ENCODE results near the gene SCYGR4.
"Not testable (repeated sequence)": the region's sequence is repeated elsewhere in the genome, so short reads cannot be mapped to it uniquely, and the experiment has no call there.

The SCYGR4 gene

GRCh38 chr2:227630322-227630721, 13.0 kb downstream of the SCYGR4 start:
- Mint-ChIP-seq H3K9me3 (no peaks in the 10 kb centered on the region), H3K36me3 (no peaks in the 10 kb centered on the region), H3K4me3 (no peak overlapping the region), H3K27ac (no peak overlapping the region), H3K4me1 (no peaks in the 10 kb centered on the region)
- DNase-seq (ENCODE audit: low spot score in 2 of 2), result no peak
- no peak for ATAC-seq

DNA sequence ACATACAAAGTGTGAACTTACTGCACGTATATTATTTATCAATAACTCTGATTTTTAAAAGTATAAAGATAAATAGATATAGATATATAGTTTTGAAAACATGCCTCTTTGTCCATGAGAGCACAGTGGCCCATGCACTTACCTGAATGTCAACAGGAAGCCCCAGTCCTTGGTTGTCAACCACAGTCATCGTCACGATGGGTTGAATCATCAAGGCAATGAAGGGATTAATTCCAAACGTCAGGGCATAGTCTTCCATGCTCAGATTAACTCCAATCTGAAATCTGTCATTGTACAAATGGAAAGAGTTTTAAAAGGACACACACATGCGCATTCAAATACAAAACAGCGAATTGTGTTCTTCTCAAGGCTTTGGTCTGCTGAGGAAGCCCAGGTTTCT, 15.5 kb downstream of the SCYGR4 start:
- no peak overlapping the region for H3K4me3 Mint-ChIP-seq
- no peaks in the 10 kb centered on the region for H3K36me3 Mint-ChIP-seq
- no peak overlapping the region for H3K27ac Mint-ChIP-seq
- ATAC-seq (no peak), DNase-seq (ENCODE audit: low spot score in 2 of 2) (no peak)
- no peaks in the 10 kb centered on the region for H3K9me3 Mint-ChIP-seq
- H3K4me1 Mint-ChIP-seq, result no peaks in the 10 kb centered on the region

DNA sequence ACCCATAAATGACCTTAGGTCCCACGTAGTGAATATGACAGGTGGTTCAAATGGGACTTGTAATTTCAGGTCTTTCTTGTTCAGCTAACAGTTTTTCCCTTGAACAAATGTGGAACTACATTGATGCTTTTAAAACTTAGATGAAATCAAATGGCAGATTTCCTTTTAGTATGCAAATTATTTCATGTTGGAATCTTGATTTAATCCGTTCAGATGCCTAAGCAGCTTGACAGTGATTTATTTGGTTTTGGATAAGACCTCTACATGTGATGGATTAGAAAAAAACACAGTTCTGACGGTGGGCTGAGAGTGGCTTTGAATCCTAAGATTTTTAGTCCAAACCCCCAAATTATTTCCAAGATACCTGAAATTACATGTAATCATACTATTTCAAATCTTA, 16.9 kb downstream of the SCYGR4 start:
- Mint-ChIP-seq H3K4me3 (no peak overlapping the region), H3K36me3 (no peaks in the 10 kb centered on the region), H3K9me3 (no peaks in the 10 kb centered on the region), H3K27ac (no peak overlapping the region), H3K4me1 (no peaks in the 10 kb centered on the region)
- DNase-seq (ENCODE audit: low spot score in 2 of 2), result no peak
- no peak for ATAC-seq

GRCh38 chr2:227642656-227643055, 25.4 kb downstream of the SCYGR4 start:
- H3K9me3 Mint-ChIP-seq, result no peaks in the 10 kb centered on the region
- H3K36me3 Mint-ChIP-seq, result no peaks in the 10 kb centered on the region
- H3K27ac Mint-ChIP-seq, result no peak overlapping the region
- ATAC-seq, result no peak
- H3K4me1 Mint-ChIP-seq, result no peaks in the 10 kb centered on the region
- no peak overlapping the region for H3K4me3 Mint-ChIP-seq
- no peak for DNase-seq (ENCODE audit: low spot score in 2 of 2)

DNA sequence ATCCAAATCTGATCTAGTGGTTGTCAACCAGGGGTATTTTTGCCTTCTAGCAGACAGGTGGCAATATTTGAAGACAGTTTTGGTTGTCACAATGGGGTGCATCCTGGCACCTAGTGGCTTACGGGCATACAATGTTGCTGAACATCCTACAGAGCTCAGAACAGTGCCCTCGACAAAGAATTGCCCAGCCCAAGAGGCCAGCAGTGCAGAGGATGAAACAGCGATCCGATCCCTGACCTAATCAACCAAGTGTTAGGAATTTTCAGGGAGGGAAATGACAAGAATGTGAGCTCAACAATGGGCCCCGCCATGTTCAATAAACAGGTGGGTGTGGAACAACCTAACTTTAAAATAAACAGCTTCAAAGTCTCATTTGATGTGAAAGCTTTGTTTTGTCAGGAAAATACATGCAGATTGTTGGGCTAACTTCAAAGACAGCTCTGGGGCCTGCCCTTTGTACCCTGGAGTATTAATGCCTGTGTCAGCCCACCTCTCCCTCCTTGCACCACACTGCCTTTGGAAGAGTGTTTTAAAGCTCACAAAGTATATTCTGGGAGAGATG, 26.8 kb downstream of the SCYGR4 start:
- no peaks in the 10 kb centered on the region for H3K4me1 Mint-ChIP-seq
- no peaks in the 10 kb centered on the region for H3K9me3 Mint-ChIP-seq
- H3K4me3 Mint-ChIP-seq, result no peak overlapping the region
- no peak overlapping the region for H3K27ac Mint-ChIP-seq
- ATAC-seq, result no peak
- DNase-seq (ENCODE audit: low spot score in 2 of 2), result no peak
- no peaks in the 10 kb centered on the region for H3K36me3 Mint-ChIP-seq

- Mint-ChIP-seq H3K4me1 (peaks cover 6% of the 10 kb centered on the region), H3K27ac (no peak overlapping the region), H3K9me3 (no peaks in the 10 kb centered on the region), H3K4me3 (no peak overlapping the region), H3K36me3 (no peaks in the 10 kb centered on the region)
- ATAC-seq (no peak), DNase-seq (ENCODE audit: low spot score in 2 of 2) (no peak)
Measured at GRCh38 chr2:227653419-227653818, 36.1 kb downstream of the SCYGR4 start.

DNA sequence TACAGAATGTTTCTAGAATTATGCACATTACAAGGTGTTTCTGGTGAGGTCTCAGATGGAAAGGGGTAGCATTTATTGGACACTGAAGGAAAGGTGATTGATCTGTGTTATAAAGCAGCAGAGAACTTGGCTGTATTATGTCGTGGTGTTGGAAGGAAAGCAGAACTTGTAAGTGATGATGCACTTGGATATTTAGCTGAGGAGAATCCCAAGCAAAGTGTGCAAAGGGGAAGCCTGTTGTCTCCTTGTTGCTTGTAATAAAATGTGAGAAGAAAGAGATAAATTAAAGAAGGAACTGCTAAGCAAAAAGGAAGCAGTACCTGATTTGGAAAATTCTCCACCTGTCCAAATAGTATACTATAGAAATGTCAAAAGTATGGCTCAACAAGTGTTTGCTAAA, 37.1 kb downstream of the SCYGR4 start:
- peaks cover 6% of the 10 kb centered on the region for H3K4me1 Mint-ChIP-seq
- ATAC-seq (no peak), DNase-seq (ENCODE audit: low spot score in 2 of 2) (no peak)
- H3K27ac Mint-ChIP-seq, result no peak overlapping the region
- H3K36me3 Mint-ChIP-seq, result no peaks in the 10 kb centered on the region
- H3K4me3 Mint-ChIP-seq, result no peak overlapping the region
- H3K9me3 Mint-ChIP-seq, result no peaks in the 10 kb centered on the region

GRCh38 chr2:227655454-227655853, 38.2 kb downstream of the SCYGR4 start:
- Mint-ChIP-seq H3K27ac (no peak overlapping the region), H3K9me3 (no peaks in the 10 kb centered on the region), H3K4me3 (no peak overlapping the region), H3K4me1 (peaks cover 6% of the 10 kb centered on the region), H3K36me3 (no peaks in the 10 kb centered on the region)
- ATAC-seq, result peak; percentile 88
- no peak for DNase-seq (ENCODE audit: low spot score in 2 of 2)

DNA sequence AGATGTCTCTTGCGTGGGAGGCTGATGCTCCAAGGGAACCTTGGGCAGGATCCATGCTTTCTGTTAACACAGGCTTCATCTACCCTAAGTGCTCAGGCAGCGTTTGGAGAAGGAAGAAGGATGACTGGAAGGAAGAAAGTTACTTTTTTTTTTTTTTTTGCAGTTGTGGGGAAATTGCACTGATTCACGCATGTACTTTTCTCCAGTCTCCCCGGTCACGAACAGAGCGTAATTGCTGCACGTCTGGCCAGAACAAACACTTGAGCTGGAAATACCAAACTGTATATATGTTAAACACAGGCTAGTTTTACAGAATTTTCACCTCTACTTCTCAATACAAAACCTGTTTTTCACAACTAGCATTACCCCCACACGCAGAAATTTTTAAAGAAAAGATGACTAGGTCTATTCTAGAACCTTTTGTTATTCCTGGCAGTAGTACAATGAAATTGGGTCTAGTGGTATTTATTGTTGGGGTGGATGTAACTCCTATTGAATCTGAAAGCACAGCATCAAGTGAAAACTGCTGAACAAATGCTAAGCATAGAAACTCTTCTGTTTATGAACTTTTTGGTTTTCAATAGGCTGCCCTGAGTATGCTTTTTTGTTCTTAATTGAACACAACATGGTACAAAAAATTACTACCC, 40.0 kb downstream of the SCYGR4 start:
- Mint-ChIP-seq H3K27ac (no peak overlapping the region), H3K4me3 (no peak overlapping the region), H3K4me1 (peaks cover 6% of the 10 kb centered on the region), H3K36me3 (no peaks in the 10 kb centered on the region), H3K9me3 (no peaks in the 10 kb centered on the region)
- DNase-seq (ENCODE audit: low spot score in 2 of 2) (no peak), ATAC-seq (no peak)

GRCh38 chr2:227661025-227661649, 43.8 kb downstream of the SCYGR4 start:
- H3K36me3 Mint-ChIP-seq, result no peaks in the 10 kb centered on the region
- no peak overlapping the region for H3K4me3 Mint-ChIP-seq
- H3K27ac Mint-ChIP-seq, result no peak overlapping the region
- no peaks in the 10 kb centered on the region for H3K4me1 Mint-ChIP-seq
- H3K9me3 Mint-ChIP-seq, result no peaks in the 10 kb centered on the region
- ATAC-seq, result no peak
- DNase-seq (ENCODE audit: low spot score in 2 of 2), result no peak

GRCh38 chr2:227661827-227662226, 44.5 kb downstream of the SCYGR4 start:
- ATAC-seq (no peak), DNase-seq (ENCODE audit: low spot score in 2 of 2) (no peak)
- Mint-ChIP-seq H3K9me3 (no peaks in the 10 kb centered on the region), H3K4me1 (no peaks in the 10 kb centered on the region), H3K4me3 (no peak overlapping the region), H3K36me3 (no peaks in the 10 kb centered on the region), H3K27ac (no peak overlapping the region)

DNA sequence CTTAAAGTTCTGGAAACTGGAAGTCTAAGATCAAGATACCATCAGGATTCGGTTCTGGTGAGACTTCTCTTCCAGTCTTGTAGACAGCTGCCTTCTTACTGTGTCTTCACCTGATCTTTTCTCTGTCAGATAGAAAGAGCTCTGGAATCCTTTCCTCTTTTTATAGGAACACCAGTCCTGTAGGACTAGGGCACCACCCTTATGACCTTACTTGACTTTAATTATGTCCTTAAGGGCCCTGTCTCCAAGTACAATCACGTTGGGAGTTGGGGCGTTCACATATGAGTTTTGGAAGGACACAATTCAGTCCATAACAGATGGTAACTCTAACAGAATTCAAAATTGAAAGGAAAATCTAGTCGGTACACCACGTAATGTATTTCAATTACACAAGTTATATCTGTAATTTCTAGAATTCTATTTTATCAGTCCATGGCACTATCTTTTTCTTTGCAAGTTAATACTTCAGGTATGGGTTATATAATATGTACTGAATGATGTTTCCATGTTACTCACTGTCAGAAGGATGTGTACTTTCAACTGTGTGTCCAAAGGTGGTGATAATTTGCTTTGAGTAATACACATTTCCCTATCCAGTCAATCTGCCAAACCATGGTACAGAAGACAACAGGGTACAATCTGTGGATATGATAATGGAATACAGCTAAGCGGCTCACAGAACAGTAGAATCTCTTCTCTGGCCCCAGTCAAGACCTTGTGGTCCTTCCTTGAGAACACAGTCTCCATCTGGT, 48.1 kb downstream of the SCYGR4 start:
- Mint-ChIP-seq H3K36me3 (no peaks in the 10 kb centered on the region), H3K9me3 (no peaks in the 10 kb centered on the region), H3K27ac (no peak overlapping the region)

DNA sequence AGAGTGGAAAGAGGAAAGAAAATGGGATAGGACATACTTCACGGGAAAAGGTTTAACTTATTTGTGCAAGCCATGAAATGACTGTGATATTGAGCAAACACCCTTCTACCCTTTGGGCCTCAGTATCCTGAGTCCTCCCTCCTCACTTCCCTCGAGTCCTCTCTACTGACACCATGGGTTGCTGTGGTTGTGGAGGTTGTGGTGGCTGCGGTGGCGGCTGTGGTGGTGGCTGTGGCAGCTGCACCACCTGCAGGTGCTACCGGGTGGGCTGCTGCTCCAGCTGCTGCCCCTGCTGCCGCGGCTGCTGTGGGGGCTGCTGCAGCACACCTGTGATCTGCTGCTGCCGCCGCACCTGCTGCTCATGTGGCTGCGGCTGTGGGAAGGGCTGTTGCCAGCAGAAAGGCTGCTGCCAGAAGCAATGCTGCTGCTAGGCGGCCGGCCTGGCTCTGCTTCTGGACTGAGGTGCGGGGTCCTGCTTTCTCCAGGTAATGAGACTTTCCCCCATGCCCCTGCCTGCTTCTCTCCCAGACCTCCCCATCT, 49.4 kb downstream of the SCYGR4 start, which contains the start of gene SCYGR5:
TSS of gene SCYGR5 (plus strand) at position 174 of the 540 bp plus-strand sequence. CDS start at position 174, 0 bp downstream.
- not testable (repeated sequence) for H3K36me3 Mint-ChIP-seq; H3K27ac Mint-ChIP-seq; H3K9me3 Mint-ChIP-seq; DNase-seq (ENCODE audit: low spot score in 2 of 2); ATAC-seq; H3K4me1 Mint-ChIP-seq; H3K4me3 Mint-ChIP-seq

More for the DNA sequence above, 48.1 kb downstream of the SCYGR4 start:
- ATAC-seq (no peak), DNase-seq (ENCODE audit: low spot score in 2 of 2) (no peak)
- H3K4me1 Mint-ChIP-seq, result no peaks in the 10 kb centered on the region
- no peak overlapping the region for H3K4me3 Mint-ChIP-seq

Measured in stimulated activated effector memory CD8-positive, alpha-beta T cell treated with anti-CD3 and anti-CD28 coated beads, Interleukin-12 subunit alpha, Interleukin-12 subunit beta, amount 100 ng/mL, for 72 hours (primary cell).